NB4 (cell line): ENCODE data around the gene LRRC42.

ENCODE experiments used
- POLR2A ChIP-seq: IDR thresholded peaks from 2 replicates; pipeline ENCODE4 v1.6.1; 2011; ENCODE audit warnings: mild to moderate bottlenecking; ENCODE audit not compliant: insufficient read length; ENCODE audit errors: extremely low read depth
- TF ChIP-seq, protein P1 (sequence below): IDR thresholded peaks from one replicate; pipeline ENCODE4 v1.5.1; 2012; ENCODE audit warnings: low read depth, low read length

DNA sequence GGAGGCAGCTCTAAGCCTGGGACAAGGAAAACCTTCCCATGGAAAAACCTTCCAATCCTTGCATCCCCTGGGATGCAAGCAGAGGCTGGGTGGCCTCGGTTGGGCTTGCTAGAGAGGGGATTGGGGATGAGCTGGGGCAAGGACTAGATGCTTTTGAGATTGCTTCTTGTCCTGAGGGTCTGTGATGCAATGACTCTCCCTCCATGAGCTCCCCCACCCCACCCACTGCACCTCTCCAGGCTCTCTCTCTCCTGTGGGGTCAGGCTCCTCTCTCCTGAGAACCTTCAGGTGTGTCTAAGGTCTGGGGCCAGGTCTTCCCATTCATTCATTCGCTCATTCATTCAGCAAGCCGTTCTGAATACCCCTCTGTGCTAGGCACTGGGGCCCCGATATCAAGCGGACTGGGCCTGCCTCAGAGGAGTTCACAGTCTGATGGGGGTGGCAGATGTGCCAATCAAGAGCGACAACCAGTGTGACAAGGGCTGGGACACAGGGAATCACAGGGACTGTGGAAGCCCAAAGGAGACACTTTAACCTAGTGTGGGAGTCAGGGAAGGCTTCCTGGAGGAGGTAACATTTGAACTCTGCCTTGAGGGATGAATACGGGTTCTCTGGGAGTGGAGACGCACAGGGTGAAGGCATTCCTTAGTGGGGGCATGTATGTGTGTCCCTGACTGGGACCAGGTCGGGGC lies 65.3 kb downstream of the LRRC42 start:
- TF ChIP-seq POLR2A: no peak
- TF ChIP-seq, protein P1, sequence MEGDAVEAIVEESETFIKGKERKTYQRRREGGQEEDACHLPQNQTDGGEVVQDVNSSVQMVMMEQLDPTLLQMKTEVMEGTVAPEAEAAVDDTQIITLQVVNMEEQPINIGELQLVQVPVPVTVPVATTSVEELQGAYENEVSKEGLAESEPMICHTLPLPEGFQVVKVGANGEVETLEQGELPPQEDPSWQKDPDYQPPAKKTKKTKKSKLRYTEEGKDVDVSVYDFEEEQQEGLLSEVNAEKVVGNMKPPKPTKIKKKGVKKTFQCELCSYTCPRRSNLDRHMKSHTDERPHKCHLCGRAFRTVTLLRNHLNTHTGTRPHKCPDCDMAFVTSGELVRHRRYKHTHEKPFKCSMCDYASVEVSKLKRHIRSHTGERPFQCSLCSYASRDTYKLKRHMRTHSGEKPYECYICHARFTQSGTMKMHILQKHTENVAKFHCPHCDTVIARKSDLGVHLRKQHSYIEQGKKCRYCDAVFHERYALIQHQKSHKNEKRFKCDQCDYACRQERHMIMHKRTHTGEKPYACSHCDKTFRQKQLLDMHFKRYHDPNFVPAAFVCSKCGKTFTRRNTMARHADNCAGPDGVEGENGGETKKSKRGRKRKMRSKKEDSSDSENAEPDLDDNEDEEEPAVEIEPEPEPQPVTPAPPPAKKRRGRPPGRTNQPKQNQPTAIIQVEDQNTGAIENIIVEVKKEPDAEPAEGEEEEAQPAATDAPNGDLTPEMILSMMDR: no peak
